Keratinocyte (primary cell): ENCODE results near the gene CCS. TPM values are rescaled to one million over a fixed set of nuclear protein-coding genes. Genes with fewer than 3 reads are reported as not detected.

Source experiments
- DNase-seq: peaks from one replicate; pipeline ENCODE4 v3.0.0-alpha.2; 2011; ENCODE audit warnings: low read depth, missing footprints, low spot score
- FAIRE-seq: peaks from 2 replicates; lab custom pipeline; 2011; peaks lifted over from hg19 to GRCh38; lab: Jason Lieb, UNC
- H2AFZ ChIP-seq: 2 replicates; pipeline ENCODE4 v1.6.0; 2012; ENCODE audit warnings: low read length, control low read depth, inconsistent platforms; ENCODE audit not compliant: control insufficient read depth
- H3K27ac ChIP-seq: 2 replicates; pipeline ENCODE4 v1.5.1; 2011; ENCODE audit warnings: low read length; ENCODE audit not compliant: control insufficient read depth, insufficient read depth
- H3K27me3 ChIP-seq: 3 replicates; pipeline ENCODE4 v1.6.0; 2011; ENCODE audit warnings: low read length; ENCODE audit not compliant: control insufficient read depth, insufficient read depth; ENCODE audit errors: extremely low read depth
- H3K36me3 ChIP-seq, 2 experiments: 2 replicates in 1 of 2; 3 replicates in 1 of 2; pipeline ENCODE4 v1.5.1; 2011; ENCODE audit warnings: low read length in 2 of 2, mild to moderate bottlenecking in 1 of 2; ENCODE audit not compliant: control insufficient read depth in 2 of 2, insufficient read depth in 2 of 2; ENCODE audit errors: extremely low read depth in 1 of 2
- H3K4me1 ChIP-seq: 3 replicates; pipeline ENCODE4 v1.5.1; 2011; ENCODE audit warnings: low read length; ENCODE audit not compliant: control insufficient read depth, insufficient read depth; ENCODE audit errors: extremely low read depth
- H3K4me2 ChIP-seq: 3 replicates; pipeline ENCODE4 v1.6.0; 2011; ENCODE audit warnings: low read depth, low read length; ENCODE audit not compliant: control insufficient read depth, insufficient read depth; ENCODE audit errors: extremely low read depth
- H3K4me3 ChIP-seq, 3 experiments: fragments of 200-600 bp in 1 of 3; sonication (generic) in 1 of 3; 2 replicates in 2 of 3; 3 replicates in 1 of 3; pipeline ENCODE4 v1.5.1; 2011 to 2016; ENCODE audit warnings: low read length in 3 of 3, mild to moderate bottlenecking in 3 of 3, control low read depth in 2 of 3, inconsistent platforms in 1 of 3, low read depth in 1 of 3, mixed read lengths in 1 of 3, mixed run types in 1 of 3, moderate library complexity in 1 of 3; ENCODE audit not compliant: control insufficient read depth in 2 of 3, insufficient read depth in 2 of 3; ENCODE audit errors: extremely low read depth in 1 of 3
- H3K79me2 ChIP-seq: 2 replicates; pipeline ENCODE4 v1.6.0; 2012; ENCODE audit warnings: low read length; ENCODE audit not compliant: control insufficient read depth, insufficient read depth
- H3K9ac ChIP-seq: 3 replicates; pipeline ENCODE4 v1.6.0; 2011; ENCODE audit warnings: low read length; ENCODE audit not compliant: control insufficient read depth, insufficient read depth; ENCODE audit errors: extremely low read depth
- H3K9me1 ChIP-seq: 3 replicates; pipeline ENCODE4 v1.6.0; 2011; ENCODE audit warnings: low read length; ENCODE audit not compliant: control insufficient read depth, insufficient read depth; ENCODE audit errors: extremely low read depth
- H3K9me3 ChIP-seq: 2 replicates; pipeline ENCODE4 v1.5.1; 2012; ENCODE audit warnings: low read depth, low read length; ENCODE audit not compliant: control insufficient read depth
- H4K20me1 ChIP-seq: 3 replicates; pipeline ENCODE4 v1.6.0; 2011; ENCODE audit warnings: low read length; ENCODE audit not compliant: control insufficient read depth, insufficient read depth; ENCODE audit errors: extremely low read depth
- EZH2 ChIP-seq: IDR thresholded peaks from one replicate; pipeline ENCODE4 v1.6.1; 2012; ENCODE audit warnings: inconsistent platforms, mild to moderate bottlenecking, low read length, moderate library complexity
- dilution Hi-C: fragments of 300-500 bp; cut with MboI; formaldehyde crosslinking; loops from one replicate; pipeline ENCODE4 v1.7.0; 2020; ENCODE audit warnings: low sequenced_read_pairs; ENCODE audit not compliant: extremely low pct_ligation_motif_present
- polyA plus RNA-seq, 5 experiments: library from polyadenylated mRNA; depleted of rRNA in 3 of 5; stranded (reverse) in 3 of 5; stranded (forward) in 1 of 5; unstranded in 1 of 5; fragments of >200 nt; gene quantifications; 1 replicate in 1 of 5; 2 replicates in 3 of 5; 3 replicates in 1 of 5; pipeline versions ENCODE4 v1.2.1 to v1.2.3, GENCODE V29; 2011 to 2012; ENCODE audit warnings: missing spikeins in 2 of 5, low read depth in 1 of 5, low replicate concordance in 1 of 5
- TF ChIP-seq, protein P1 (sequence below), 3 experiments: IDR thresholded peaks in 1 of 3; conservative IDR thresholded peaks in 1 of 3; optimal IDR thresholded peaks in 1 of 3; 2 replicates in 2 of 3; 3 replicates in 1 of 3; pipeline versions ENCODE3 to v1.5.1; 2011; ENCODE audit warnings: low read length in 3 of 3, mild to moderate bottlenecking in 3 of 3, moderate library complexity in 2 of 3, control low read depth in 1 of 3, inconsistent platforms in 1 of 3; ENCODE audit not compliant: insufficient read depth in 2 of 3; ENCODE audit errors: extremely low read depth in 1 of 3

CCS gene
- polyA plus RNA-seq, 1 donor (not counting 4 experiments of a cell fraction or from before 2014, with no cell fraction given), result 17.6 TPM

DNA sequence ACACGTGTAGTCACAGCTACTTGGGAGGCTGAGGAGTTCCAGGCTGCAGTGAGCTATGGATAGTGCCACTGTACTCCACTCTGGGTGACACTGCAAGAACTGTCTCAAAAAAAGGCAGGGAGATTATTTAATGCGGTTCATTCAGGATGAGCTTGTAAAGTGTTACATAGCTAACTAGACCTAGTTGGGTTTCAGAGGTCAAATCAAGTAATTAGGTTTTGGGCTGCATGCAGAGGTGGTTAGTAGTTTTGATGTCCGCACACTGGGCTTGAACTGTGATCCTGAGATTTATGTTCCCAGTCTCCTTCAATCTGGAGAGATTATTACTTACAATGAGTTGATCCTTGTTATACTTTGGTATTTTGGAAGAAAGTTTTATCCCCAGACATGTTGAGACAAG, 43.4 kb downstream of the CCS start:
- Histone ChIP-seq H3K9ac (no peak overlapping the region), H3K9me1 (peaks cover 3% of the 10 kb centered on the region), H3K36me3 (peaks cover 13 to 22% of the 10 kb centered on the region in 2 experiments), H3K4me3 (no peak overlapping the region), H3K4me2 (no peak overlapping the region), H3K4me1 (peaks cover 36% of the 10 kb centered on the region), H3K9me3 (no peaks in the 10 kb centered on the region), H4K20me1 (peaks cover 21% of the 10 kb centered on the region), H3K79me2 (peaks cover 90% of the 10 kb centered on the region), H3K27me3 (no peaks in the 10 kb centered on the region), H3K27ac (no peak overlapping the region), H2AFZ (no peak overlapping the region)
- DNase-seq (no peak), FAIRE-seq (no peak)
- TF ChIP-seq EZH2, result no peak
- TF ChIP-seq, protein P1, sequence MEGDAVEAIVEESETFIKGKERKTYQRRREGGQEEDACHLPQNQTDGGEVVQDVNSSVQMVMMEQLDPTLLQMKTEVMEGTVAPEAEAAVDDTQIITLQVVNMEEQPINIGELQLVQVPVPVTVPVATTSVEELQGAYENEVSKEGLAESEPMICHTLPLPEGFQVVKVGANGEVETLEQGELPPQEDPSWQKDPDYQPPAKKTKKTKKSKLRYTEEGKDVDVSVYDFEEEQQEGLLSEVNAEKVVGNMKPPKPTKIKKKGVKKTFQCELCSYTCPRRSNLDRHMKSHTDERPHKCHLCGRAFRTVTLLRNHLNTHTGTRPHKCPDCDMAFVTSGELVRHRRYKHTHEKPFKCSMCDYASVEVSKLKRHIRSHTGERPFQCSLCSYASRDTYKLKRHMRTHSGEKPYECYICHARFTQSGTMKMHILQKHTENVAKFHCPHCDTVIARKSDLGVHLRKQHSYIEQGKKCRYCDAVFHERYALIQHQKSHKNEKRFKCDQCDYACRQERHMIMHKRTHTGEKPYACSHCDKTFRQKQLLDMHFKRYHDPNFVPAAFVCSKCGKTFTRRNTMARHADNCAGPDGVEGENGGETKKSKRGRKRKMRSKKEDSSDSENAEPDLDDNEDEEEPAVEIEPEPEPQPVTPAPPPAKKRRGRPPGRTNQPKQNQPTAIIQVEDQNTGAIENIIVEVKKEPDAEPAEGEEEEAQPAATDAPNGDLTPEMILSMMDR (optimal IDR thresholded peaks at IDR 0.05 in 1 of 3, IDR thresholded peaks at IDR 0.05 in 1 of 3, conservative IDR thresholded peaks at IDR 0.05 in 1 of 3; ENCODE audit: extremely low read depth in 1 of 3, insufficient read depth in 2 of 3, low read length in 3 of 3), result no peak
- dilution Hi-C loops, result no loop called here

GRCh38 chr11:66637557-66638176, 44.7 kb downstream of the CCS start:
- Histone ChIP-seq H2AFZ (no peak overlapping the region), H3K27me3 (no peaks in the 10 kb centered on the region), H3K9me1 (peaks cover 3% of the 10 kb centered on the region), H3K4me3 (peak overlapping the region in 1 of 3 experiments; percentile 50), H4K20me1 (peaks cover 31% of the 10 kb centered on the region), H3K27ac (peak overlapping the region; percentile 36), H3K4me2 (peak overlapping the region; percentile 72), H3K4me1 (peaks cover 49% of the 10 kb centered on the region), H3K36me3 (peaks cover 13 to 27% of the 10 kb centered on the region in 2 experiments), H3K79me2 (peaks cover 90% of the 10 kb centered on the region), H3K9me3 (no peaks in the 10 kb centered on the region), H3K9ac (peak overlapping the region; percentile 97)
- dilution Hi-C loops, result no loop called here
- TF ChIP-seq EZH2, result no peak
- TF ChIP-seq, protein P1 (optimal IDR thresholded peaks at IDR 0.05 in 1 of 3, IDR thresholded peaks at IDR 0.05 in 1 of 3, conservative IDR thresholded peaks at IDR 0.05 in 1 of 3; ENCODE audit: extremely low read depth in 1 of 3, insufficient read depth in 2 of 3, low read length in 3 of 3), result no peak
- no peak for DNase-seq
- no peak for FAIRE-seq
